ENCODE results near the gene ADAMTS14.
"Not testable (repeated sequence)": the region's sequence is repeated elsewhere in the genome, so short reads cannot be mapped to it uniquely, and the experiment has no call there.

The ADAMTS14 gene

DNA sequence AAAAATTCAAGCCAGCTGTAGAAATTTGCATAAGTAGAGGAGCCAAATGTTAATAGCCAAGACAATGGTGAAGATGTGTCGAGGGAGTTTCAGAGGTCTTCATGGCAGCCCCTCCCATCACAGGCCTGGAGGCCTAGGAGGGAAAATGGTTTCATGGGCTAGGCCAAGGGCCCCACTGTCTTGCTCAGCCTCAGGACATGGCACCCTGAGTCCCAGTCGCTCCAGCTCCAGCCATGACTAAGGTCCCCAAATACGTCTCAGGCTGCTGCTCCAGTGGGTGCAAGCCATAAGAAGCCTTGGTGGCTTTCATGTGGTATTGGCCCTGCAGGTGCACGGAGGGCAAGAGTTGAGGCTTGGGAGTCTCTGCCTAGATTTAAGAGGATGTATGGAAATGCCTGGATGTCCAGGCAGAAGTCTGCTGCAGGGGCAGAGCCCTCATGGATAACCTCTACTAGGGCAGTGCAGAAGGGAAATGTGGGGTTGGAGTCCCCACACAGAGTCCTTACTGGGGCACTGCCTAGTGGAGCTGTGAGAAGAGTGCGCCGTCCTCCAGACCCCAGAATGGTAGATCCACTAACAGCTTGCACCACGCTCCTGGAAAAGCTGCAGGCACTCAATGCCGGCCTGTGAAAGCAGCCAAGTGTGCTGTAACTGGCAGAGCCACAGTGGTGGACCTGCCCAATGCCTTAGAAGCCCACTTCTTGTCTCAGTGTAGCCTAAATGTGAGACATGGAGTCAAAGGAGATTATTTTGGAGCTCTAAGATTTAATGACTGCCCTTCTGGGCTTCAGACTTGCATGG lies 93.7 kb downstream of the ADAMTS14 start:
- in situ Hi-C loops (cut with MboI; ENCODE audit: low sequenced_read_pairs) = loop anchor here (10.0 kb wide), 1 partner anchor 201 kb away; no protein-coding TSS in a partner anchor

DNA sequence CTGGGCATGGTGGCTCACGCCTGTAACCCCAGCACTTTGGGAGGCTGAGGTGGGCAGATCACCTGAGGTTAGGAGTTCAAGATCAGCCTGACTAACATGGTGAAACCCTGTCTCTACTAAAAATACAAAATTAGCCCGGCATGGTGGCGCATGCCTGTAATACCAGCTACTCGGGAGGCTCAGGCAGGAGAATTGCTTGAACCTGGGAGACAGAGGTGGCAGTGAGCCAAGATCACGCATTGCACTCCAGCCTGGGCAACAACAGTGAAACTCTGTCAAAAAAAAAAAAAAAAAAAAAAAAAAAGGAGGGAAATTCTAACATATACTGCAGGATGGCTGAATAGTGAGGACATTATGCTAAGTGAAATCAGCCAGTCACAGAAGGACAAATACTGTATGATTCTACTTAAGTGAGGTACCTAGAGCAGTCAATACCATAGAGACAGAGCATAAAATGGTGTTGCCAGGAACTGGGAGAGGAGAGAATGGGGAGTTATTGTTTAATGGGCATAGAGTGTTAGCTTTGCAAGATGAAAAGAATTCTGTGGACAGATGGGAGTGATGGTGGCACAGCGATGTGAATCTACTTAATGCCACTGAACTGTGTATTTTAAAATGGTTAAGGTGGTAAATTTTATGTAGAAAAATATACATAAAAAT lies 95.8 kb downstream of the ADAMTS14 start:
- in situ Hi-C loops (cut with MboI; ENCODE audit: low sequenced_read_pairs) = loop anchor here (10.0 kb wide), 1 partner anchor 203 kb away; no protein-coding TSS in a partner anchor

DNA sequence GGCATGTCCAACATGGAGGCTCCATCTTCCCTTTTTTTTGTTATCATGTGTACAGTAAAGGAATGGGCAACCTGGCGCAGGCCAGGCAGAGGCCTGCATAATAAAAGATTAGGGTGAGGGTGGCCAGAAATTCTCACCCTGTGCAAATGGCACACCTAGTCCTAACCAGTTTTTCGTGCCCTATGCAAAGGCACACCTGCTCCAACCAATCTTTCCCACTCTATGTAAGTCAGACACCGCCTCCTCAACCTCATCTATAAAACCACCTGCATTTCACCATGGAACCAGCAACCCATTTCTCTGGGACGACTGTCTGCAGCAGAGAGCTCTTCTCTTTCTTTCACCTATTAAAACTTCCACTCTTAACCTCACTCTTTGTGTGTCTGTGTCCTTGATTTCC lies 96.8 kb downstream of the ADAMTS14 start:
- in situ Hi-C loops (cut with MboI; ENCODE audit: low sequenced_read_pairs) = loop anchor here (10.0 kb wide), 1 partner anchor 204 kb away; no protein-coding TSS in a partner anchor

DNA sequence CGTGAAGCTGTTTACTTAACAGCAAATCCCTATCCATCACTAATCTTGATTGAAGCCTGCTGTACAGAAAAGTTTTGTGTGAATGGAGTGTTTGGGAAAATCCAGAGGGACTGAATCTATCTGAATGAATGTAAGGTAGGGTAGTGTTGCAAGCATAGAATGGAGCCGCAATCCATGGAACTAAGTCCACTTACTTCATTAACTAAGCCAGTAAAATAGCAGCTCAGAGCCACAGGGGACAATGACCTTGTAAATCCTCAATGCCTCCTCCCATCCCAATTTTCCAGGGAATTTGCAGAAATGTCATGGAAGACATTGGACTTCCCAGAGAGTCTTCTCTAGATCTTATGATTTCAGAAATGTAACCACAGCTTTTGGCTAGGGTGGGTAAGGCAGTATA lies 97.7 kb downstream of the ADAMTS14 start:
- in situ Hi-C loops (cut with MboI; ENCODE audit: low sequenced_read_pairs) = no loop called here

DNA sequence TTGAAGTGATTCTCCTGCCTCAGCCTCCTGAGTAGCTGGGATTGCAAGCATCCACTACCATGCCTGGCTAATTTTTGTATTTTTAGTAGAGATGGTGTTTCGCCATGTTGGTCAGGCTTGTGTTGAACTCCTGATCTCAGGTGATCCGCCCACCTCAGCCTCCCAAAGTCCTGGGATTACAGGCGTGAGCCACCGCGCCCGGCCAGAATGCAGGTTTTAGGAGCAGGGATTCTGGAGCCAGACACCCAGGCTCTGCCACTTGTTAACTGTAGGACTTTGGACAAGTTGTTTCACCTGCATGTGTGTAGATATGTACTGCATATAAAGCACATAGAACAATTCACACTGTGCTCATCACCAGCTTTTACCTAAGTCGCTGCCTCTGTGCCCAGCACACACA lies 98.2 kb downstream of the ADAMTS14 start:
- in situ Hi-C loops (cut with MboI; ENCODE audit: low sequenced_read_pairs) = not testable (repeated sequence)

DNA sequence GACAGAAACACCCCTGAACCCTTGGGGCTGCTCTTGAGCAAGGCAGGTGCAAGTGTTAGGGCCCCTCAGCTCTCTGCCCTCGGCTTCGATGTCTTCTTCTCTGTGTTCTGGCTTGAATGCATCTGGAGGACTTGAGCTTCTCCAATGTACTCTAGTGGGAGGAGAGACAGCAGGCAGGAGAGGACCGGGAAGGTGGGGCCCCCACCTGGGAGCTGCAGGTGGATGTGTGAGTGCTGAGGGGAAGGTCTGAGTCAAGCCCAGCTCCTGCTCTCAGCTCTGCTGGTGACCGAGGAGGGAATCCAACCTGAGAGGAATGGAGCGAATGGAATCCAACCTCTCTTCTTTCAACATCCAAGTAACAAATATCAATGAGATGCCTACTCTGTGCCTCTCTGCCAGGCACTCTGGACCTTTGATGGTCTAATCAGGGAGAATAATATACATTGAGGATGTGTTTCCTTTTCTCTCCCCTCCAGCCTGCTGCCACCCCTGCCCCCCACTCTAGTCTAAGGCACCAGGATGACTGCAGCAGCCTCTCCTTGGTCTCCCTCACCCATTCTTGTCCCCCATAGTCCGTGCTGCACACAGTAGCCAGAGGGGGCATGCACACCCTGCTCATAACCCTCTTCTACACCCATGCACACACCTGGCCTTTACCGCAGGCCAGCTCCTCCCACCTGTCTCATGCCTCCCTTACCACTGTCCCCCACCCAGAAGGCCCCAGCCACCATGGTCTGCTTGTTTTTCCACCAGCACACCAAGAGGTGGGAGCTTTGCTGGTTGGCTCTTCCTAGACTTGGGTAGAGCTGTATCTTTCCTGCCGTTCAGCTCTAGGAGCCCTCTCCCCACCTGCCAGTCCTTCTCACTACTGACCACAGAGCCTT lies 99.2 kb downstream of the ADAMTS14 start:
- in situ Hi-C loops (cut with MboI; ENCODE audit: low sequenced_read_pairs) = no loop called here

DNA sequence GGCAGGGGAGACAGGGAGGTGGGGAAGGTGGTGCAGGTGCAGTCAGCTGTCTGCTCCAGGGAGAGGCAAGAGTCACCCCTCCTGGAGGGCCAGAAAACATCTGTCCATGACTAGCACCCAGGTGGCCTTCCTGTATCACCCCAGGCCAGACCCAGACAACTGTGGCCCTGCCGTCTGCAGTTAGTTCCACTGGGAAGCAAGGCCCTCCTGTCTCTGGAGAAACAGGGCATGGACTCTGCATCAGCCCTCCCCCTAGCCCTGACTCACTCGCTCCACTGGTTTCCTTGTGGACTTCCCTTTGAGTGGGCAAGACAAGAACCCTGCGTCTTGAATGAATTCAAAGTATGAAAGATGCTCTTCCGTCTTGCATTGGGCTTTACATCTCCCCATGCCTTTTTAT lies 100.3 kb downstream of the ADAMTS14 start:
- in situ Hi-C loops (cut with MboI; ENCODE audit: low sequenced_read_pairs) = no loop called here

DNA sequence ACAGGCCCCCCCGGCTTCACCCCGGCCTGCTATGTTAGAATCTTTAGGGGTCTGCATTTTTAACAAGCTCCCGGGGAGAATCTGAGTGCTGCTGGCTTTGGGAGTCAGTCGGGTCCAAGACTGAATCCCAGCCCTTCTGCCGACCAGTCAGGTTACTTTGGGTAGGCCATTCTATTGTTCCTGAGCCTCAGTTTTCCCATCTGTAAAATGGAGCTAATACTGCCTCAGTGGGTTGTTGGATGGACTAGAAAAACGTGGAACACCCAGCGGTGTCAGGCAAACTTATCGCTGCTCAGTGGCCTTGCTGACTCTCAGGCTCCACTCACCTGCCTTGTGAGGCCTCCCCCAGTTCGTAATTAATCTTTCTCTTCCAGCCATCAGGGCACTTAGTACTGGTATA lies 101.2 kb downstream of the ADAMTS14 start:
- in situ Hi-C loops (cut with MboI; ENCODE audit: low sequenced_read_pairs) = no loop called here

DNA sequence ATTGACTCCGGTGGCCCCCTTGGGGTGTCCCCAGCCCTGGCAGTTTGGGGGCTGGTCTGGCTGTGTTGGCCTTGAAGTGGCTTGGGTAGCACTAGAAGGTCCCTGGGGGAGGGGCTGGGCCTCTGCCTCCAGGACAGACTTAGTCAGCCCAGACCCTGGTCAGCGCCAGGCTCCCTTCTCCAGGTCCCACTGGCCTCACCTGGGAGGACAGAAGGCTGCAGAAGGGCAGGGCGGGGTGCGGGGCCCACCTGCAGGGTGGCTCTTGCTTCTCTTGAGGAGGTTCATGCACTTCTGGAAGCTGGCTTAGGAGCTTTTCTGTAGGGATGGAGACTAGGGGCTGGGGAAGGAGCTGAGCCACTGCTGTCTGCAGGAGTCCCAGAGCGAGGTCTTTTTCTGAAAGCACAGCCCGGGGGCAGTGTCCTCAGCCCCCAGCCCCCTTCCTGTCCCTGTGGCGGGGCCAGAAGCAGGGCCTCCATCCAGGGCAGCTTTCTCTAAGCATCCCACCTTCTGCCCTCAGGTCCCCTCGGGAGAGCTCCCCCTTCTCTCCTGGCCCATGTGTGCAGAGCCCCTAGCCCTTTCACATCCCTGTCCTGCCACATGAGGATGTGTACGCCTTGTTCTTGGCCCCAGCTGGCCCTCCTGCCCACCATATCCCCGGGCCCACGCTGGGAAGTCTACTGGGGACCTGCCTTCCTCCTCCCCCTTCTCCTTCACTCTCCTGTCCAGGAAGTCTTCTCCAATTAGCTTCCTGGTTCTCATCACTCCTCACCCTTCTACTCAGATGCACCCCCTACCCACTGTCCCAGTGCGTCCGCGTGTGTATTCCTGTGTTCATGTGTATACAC lies 101.9 kb downstream of the ADAMTS14 start:
- in situ Hi-C loops (cut with MboI; ENCODE audit: low sequenced_read_pairs) = no loop called here

DNA sequence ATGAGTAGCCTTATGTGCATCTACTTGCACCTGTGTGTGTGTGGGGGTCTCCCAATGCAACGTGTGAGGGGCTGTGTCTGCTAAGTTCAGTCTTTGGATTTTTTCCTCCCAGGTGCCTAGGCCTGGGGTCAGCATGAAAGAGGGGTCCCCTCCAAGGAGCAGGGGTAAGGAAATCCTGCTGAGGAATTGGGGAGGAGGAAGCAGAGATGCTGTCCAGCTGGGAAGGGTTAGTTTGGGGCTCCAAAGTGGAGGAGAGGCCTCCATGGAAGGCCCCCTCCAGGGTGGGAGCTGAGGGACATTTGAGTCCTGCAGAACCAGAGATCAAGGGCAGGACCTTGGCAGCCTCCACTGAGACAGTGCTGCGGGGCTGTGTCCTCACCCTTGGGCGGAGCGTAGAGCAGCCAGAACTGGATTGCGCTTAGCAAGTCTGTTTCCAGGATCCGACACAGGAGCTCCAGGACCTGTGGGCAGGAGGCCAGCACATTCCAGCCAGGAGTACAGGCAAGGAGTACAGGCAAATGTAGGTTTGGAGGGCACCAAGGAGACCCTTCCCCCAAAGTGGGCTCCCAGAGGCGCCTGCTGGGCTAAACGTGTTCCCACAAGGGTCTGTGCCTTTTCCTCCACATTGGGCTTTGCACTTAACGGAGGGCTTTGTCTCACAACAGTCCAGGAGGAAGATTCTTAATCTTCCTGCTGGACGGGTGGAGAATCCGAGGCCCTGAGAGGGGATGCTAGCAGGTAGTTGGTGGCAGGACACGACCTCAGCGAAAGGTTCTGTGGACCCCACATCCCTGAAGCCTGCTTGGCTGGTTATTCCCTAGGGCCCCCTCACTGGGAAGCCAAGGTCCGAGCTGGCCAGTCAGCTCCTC lies 102.7 kb downstream of the ADAMTS14 start:
- in situ Hi-C loops (cut with MboI; ENCODE audit: low sequenced_read_pairs) = no loop called here

DNA sequence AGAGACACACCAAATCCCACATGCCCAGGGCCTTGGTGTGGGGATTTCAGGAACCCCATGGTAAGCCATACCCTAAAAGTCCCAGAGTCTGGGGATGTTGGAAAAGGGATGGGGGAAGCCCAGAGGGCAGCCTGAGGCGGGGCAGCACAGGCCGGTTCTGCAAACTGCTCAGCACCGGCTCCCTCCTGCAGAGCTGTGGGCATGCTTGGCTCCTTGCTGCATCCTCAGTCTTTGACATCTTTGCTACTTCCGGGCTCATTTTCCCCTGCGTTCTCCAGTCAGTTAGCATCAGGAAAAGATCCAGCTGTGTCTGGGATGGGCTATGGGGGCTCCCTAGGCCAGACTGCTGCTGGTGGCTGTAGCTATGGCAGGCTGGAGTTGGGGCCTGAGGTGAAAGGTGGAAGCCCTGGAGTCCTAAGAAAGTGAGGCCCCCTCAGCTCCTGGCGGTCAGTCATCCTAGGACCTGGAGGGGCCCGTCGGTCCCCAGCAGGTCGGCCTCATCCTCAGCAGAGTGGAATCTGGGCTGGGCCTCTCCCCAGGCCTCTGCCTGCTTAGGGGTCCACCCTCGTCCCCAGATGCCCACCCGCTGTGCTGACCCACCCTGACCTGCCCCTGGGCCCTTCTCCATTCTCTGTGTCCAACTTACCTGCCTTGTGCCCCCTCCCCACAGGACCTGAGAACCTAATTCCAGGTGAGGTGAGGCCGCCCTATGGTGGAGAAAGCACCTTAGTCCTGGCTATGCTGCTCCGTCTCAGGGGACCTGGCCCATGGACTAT lies 103.6 kb downstream of the ADAMTS14 start:
- in situ Hi-C loops (cut with MboI; ENCODE audit: low sequenced_read_pairs) = no loop called here

DNA sequence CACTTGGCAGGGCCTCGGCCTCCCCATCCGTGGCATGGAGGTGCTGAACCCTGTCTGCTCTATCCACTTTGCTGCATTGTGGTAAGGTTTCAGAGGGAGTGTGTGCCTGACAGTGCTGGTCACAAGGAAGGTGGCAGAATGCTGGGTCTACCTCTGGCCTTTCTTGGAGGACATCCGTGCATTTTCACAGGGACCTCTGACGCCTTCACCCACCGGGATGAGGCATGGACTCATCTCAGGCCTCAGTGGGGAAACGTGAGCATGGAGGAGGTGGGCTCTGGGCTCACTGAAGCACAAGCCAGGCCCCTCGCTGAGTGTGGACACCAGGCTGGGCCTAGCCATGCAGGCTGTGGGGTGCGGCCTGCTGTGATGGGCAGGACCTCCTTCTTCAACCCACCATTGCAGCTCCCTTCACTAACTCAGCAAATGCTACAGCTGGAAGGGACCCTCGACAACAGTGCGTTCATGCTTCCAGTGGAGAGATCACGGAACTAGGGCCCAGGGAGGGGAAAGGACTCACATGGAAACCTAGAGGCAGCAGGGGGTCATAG lies 104.2 kb downstream of the ADAMTS14 start:
- in situ Hi-C loops (cut with MboI; ENCODE audit: low sequenced_read_pairs) = no loop called here

DNA sequence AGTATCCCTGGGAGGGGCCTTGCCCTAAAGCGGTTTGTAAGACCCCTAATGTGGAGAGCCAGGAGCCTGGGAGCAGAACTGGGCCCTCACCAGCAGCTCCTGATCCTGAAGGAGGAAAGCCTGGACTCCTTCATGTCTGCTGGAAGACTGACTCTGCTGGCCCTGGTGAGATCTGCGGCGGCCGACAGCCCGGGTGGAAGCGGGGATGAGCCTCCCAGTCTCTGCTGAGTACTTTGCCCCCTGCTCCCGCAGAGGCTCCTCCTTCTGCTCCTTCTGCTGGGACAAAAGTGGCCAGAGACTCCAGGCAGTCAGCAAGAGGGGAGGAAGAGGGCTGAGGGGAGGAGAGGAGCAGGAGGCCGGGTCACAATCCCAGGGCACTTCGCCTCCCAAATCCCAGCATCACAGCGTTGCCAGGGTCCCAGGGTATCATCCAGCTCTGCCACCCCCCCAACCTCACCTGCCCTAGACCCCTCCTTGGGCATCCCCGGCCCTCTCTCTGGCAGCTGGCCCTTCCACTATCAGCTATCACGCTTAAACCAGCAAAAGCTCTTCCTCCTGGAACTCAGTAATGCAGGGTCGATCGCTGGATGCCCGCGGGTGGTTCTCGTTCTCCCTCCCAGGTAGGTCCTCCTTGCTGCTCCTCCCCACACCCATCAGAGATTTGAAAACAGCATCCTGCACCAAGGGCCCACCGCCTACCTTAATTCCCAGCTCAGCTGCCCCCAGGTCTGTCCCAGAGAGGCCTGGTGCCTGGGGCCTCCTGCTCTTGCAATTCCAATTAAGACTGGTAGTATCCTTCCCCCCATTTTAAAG lies 105.0 kb downstream of the ADAMTS14 start:
- in situ Hi-C loops (cut with MboI; ENCODE audit: low sequenced_read_pairs) = no loop called here

DNA sequence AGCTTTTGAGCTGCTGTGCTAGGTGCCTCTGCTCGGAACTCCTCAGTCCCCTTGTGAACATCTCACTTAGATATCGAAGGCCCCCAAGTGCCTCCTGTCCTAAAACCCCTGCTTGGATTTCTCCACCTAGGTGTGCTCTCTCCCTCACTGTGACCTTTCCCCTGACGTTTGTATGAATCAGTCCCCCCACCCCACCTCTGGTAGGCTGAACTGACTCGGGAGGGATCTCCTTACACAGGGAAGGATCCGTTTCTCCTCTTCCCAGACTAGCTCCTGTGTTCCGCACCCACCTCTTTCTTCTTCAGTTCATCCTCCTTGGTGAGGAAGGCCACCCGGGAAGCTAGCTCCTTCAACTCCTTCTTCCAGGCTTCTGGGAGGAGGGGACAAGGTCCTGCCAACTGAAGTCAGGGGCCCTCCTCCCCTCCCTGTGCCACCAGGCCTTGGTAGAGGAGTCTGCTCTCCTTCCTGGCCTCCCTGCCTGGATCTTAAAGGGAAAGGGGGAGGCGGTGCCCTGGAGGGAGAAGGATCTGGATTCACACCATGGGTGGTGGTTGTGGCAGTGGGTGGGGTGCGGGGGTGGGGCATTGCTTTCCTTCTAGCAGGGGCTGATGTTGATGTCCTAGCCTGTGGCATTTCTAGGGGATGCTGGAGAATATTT lies 106.1 kb downstream of the ADAMTS14 start:
- in situ Hi-C loops (cut with MboI; ENCODE audit: low sequenced_read_pairs) = no loop called here

DNA sequence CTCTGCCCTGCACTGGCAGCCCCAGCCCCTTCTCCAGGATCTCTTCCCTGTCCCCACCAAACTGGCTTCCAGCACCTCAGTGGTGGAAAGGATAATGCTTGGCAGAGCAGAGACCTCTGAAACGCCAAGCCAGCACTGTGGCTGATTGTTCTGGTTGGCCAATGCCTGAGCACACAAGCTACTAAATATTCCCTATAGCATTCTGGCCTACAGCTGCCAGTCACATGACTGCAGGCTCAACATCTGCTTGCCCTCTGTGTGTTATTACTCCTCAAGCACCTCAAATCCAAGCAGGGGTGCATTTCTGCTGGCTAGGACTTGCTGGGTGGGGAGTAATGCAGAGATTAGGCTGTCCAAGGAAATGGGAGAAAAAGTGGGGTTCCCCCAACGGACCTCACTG lies 106.8 kb downstream of the ADAMTS14 start:
- in situ Hi-C loops (cut with MboI; ENCODE audit: low sequenced_read_pairs) = no loop called here

DNA sequence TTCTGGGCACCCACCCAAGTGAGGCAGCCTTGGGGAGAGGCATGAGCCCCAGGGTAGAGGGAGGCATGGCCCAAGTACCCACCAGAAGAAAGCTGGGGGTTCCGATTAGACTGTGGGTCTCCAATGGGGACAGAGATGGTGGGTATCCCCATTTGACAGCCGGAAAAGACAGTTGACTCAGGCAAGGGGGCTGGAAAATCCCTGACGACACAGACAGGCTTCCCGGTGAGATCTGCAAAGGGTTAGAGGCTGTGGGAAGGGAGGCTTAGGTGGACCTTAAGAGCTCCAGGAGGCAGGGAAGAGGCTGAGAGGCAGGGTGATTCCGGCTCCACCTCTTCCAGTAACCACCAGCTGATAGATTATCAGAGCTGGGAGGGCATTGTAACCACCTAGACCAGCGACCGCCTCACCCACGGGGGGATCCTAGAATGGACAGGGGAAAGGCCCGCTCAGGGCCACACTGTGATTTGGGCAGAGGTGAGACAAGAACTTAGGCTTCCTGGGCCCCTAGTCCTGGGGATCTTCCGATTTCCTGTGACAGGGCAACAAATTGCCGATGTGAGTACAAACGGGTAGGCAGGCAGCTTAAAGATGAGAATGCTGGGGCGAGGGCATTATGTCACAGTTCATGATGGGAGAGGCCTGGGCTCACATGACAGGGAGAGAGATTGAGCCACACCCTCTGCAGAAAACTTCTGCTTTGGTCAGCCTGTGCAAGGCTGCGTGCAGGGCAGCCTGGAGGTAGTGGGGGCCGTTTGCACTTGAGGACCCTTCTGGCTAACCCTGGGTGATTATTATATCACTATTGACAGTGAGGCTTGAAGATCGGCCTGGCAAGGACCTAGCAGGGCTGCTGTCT lies 107.4 kb downstream of the ADAMTS14 start:
- in situ Hi-C loops (cut with MboI; ENCODE audit: low sequenced_read_pairs) = no loop called here
